Measurements from ENCODE around the gene DHX57. TPM values are rescaled to one million over a fixed set of nuclear protein-coding genes. Genes with fewer than 3 reads are reported as not detected.

Gene DHX57
- total and polyA plus RNA-seq, 2 donors (not counting 3 experiments of a cell fraction or from before 2014, with no cell fraction given): 8.7 to 28.2 TPM

DNA sequence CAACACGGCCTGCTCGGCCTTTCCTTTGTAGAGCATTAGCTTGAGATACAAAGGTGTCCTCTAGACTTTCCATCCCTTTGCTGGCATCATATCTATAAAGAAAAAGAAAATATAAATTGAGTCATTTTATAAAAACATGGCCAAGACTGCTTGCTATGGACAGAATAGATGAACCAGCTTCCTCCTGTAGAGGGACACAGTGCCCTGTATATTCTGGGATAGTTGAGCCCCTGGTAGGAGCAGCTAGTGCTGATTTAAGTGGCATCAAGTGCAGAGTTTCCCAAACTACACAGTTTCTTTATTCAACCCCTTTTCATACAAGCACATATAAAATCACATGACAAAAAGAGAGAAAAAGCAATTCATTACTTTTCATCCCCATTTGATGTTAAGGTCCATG is 49.8 kb downstream of the DHX57 start:
- CTCF ChIA-PET: interaction anchor here (2.9 kb wide), 1 partner anchor 9 kb away, joined by 14 read pairs; no protein-coding TSS in a partner anchor
- TF ChIP-seq FOS (IDR thresholded peaks at IDR 0.05; ENCODE audit: borderline replicate concordance, insufficient read depth, low read length): no peak
- TF ChIP-seq, protein P1, sequence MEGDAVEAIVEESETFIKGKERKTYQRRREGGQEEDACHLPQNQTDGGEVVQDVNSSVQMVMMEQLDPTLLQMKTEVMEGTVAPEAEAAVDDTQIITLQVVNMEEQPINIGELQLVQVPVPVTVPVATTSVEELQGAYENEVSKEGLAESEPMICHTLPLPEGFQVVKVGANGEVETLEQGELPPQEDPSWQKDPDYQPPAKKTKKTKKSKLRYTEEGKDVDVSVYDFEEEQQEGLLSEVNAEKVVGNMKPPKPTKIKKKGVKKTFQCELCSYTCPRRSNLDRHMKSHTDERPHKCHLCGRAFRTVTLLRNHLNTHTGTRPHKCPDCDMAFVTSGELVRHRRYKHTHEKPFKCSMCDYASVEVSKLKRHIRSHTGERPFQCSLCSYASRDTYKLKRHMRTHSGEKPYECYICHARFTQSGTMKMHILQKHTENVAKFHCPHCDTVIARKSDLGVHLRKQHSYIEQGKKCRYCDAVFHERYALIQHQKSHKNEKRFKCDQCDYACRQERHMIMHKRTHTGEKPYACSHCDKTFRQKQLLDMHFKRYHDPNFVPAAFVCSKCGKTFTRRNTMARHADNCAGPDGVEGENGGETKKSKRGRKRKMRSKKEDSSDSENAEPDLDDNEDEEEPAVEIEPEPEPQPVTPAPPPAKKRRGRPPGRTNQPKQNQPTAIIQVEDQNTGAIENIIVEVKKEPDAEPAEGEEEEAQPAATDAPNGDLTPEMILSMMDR (IDR thresholded peaks at IDR 0.05; ENCODE audit: extremely low read depth in 1 of 2, insufficient read depth in 1 of 2, low read depth in 1 of 2, low read length in 2 of 2): no peak
- no peak for TF ChIP-seq MAX (IDR thresholded peaks at IDR 0.05; ENCODE audit: insufficient read depth, insufficient read length)
- no peak for TF ChIP-seq POLR2AphosphoS5 (IDR thresholded peaks at IDR 0.05; ENCODE audit: insufficient read depth, low read depth, low read length)
- TF ChIP-seq EZH2 (IDR thresholded peaks at IDR 0.05; ENCODE audit: borderline replicate concordance, low read depth, low read length, severe bottlenecking): no peak
- TF ChIP-seq MYC (IDR thresholded peaks at IDR 0.05; ENCODE audit: low read depth, low read length): no peak
- no peak for TF ChIP-seq POLR2A (IDR thresholded peaks at IDR 0.05; ENCODE audit: low read depth, low read length)
- no peak for TF ChIP-seq GATA2 (IDR thresholded peaks at IDR 0.05; ENCODE audit: insufficient read depth, insufficient read length, low read depth, low read length)
- no peak for TF ChIP-seq JUN (IDR thresholded peaks at IDR 0.05; ENCODE audit: borderline replicate concordance, insufficient read depth, insufficient read length, low read depth)
- H3K9me3 ChIP-seq (replicated peaks; ENCODE audit: control insufficient read depth, insufficient read depth, low read length): no peaks in the 10 kb centered on the region
- H3K9me1 ChIP-seq (replicated peaks; ENCODE audit: control insufficient read depth, extremely low read depth, insufficient read depth, low read length): no peaks in the 10 kb centered on the region
- no peak overlapping the region for H3K27ac ChIP-seq (ENCODE audit: insufficient read depth, low read depth, low read length)
- H2AFZ ChIP-seq (ENCODE audit: low read depth, low read length): no peak overlapping the region
- H3K27me3 ChIP-seq (ENCODE audit: control insufficient read depth in 2 of 2, insufficient read depth in 2 of 2, low read length in 2 of 2): no peaks in the 10 kb centered on the region
- DNase-seq (ENCODE audit: low read depth, low spot score) (no peak), FAIRE-seq (no peak)
- POLR2A ChIA-PET: interaction anchor here (0.8 kb wide), 1 partner anchor 75 kb away, joined by 4 read pairs; the partner anchor contains the start of gene SRSF7
- no peak overlapping the region for H3K4me2 ChIP-seq (ENCODE audit: insufficient read depth, low read length)
- intact Hi-C loops (cut with micrococcal nuclease) (no loop called here), dilution Hi-C loops (cut with MboI; ENCODE audit: extremely low pct_ligation_motif_present, low sequenced_read_pairs) (no loop called here)
- no peaks in the 10 kb centered on the region for H3K79me2 ChIP-seq (ENCODE audit: control insufficient read depth, insufficient read depth, low read length)
- peaks cover 3 to 8% of the 10 kb centered on the region in 2 experiments for H3K36me3 ChIP-seq (ENCODE audit: control insufficient read depth in 2 of 2, extremely low read depth in 1 of 2, insufficient read depth in 2 of 2, low read length in 2 of 2)
- no peaks in the 10 kb centered on the region for H4K20me1 ChIP-seq (replicated peaks; ENCODE audit: control insufficient read depth, extremely low read depth, insufficient read depth, low read length)
- no peak overlapping the region for H3K9ac ChIP-seq (replicated peaks; ENCODE audit: extremely low read depth, insufficient read depth, low read length)
- H3K4me1 ChIP-seq (ENCODE audit: control insufficient read depth, extremely low read depth, insufficient read depth, low read length): no peaks in the 10 kb centered on the region
- BruUV-seq (replicated peaks): no TSS peak
- no peak overlapping the region for H3K4me3 ChIP-seq (replicated peaks in 1 of 3; ENCODE audit: insufficient read depth in 1 of 3, low read depth in 1 of 3, low read length in 3 of 3)
